Measurements from ENCODE around the gene ASB2. TPM values are rescaled to one million over a fixed set of nuclear protein-coding genes. Genes with fewer than 3 reads are reported as not detected.

The ASB2 gene
- polyA plus RNA-seq, 1 of the 3 experiments (the other 2 are of a cell fraction), result 0.15 TPM

DNA sequence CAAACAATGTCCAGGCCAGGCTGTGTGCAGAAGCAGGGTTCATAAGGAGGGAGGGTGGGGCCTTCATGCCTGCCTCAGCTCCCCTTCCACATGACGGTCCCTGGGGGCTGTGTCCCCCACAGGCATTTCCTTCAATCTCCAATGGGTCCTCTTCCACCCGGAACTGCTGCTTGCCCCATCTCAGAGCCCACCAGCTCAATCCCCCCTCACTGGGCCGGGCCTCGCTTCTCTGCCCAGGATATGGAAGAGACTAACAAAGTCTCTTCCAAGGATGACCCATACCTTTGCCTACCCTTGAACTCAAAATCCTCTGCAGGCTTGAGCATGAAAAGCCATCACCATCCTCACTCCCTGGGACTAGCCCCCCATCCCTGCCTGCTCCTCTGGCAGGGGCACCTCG, 77.6 kb downstream of the ASB2 start:
- no peak overlapping the region for H3K9ac ChIP-seq
- no peaks in the 10 kb centered on the region; the same call in 1 of the 2 replicates for H3K27me3 ChIP-seq (ENCODE audit: insufficient read depth)
- H3K9me3 ChIP-seq, result no peaks in the 10 kb centered on the region
- no peak overlapping the region for H3K4me3 ChIP-seq (ENCODE audit: low read depth in 2 of 2, low read length in 1 of 2)
- H3K36me3 ChIP-seq (replicated peaks in 1 of 2; ENCODE audit: control insufficient read depth in 1 of 2, insufficient read depth in 2 of 2, low read length in 1 of 2), result no peaks in the 10 kb centered on the region
- no peak for TF ChIP-seq ELF1 (IDR thresholded peaks at IDR 0.05)
- TF ChIP-seq SMC3 (IDR thresholded peaks at IDR 0.05; ENCODE audit: low read depth, low read length), result no peak
- TF ChIP-seq TEAD4 (IDR thresholded peaks at IDR 0.05; ENCODE audit: borderline replicate concordance, insufficient read depth), result no peak
- no peak for TF ChIP-seq JUND (IDR thresholded peaks at IDR 0.05)
- TF ChIP-seq GABPA (IDR thresholded peaks at IDR 0.05; ENCODE audit: low read depth), result no peak
- no peak for TF ChIP-seq MXI1 (IDR thresholded peaks at IDR 0.05; ENCODE audit: low read depth, low read length)
- TF ChIP-seq MEF2A (IDR thresholded peaks at IDR 0.05; ENCODE audit: borderline replicate concordance, low read depth), result no peak
- 47% methylated on average over 5 of the region's 5 CpGs for WGBS (ENCODE audit: low lambda C conversion rate)
- no peak overlapping the region for H3K4me2 ChIP-seq
- H3K27ac ChIP-seq (ENCODE audit: low read depth in 2 of 2, low read length in 1 of 2), result no peak overlapping the region
- no peaks in the 10 kb centered on the region for H3K79me2 ChIP-seq (ENCODE audit: insufficient read depth)
- no peaks in the 10 kb centered on the region for H3F3A ChIP-seq (replicated peaks; ENCODE audit: insufficient read depth)
- H2AFZ ChIP-seq (ENCODE audit: low read depth), result no peak overlapping the region
- POLR2A ChIA-PET, result no interaction called here
- no peaks in the 10 kb centered on the region for H3K9me2 ChIP-seq
- no peak for DNase-seq
- H4K20me1 ChIP-seq (ENCODE audit: insufficient read depth), result no peaks in the 10 kb centered on the region
- CTCF ChIA-PET, result interaction anchor here (1.0 to 22.1 kb wide), 6 partner anchors 8 to 245 kb away, joined by 3 to 349 read pairs (median 8); partner anchors contain the start of gene PRIMA1
- peaks cover 0 to 36% of the 10 kb centered on the region in 2 experiments; a peak in 2 of 4 replicates for H3K4me1 ChIP-seq (ENCODE audit: control insufficient read depth in 1 of 2, insufficient read depth in 2 of 2, low read depth in 1 of 2, low read length in 1 of 2)

DNA sequence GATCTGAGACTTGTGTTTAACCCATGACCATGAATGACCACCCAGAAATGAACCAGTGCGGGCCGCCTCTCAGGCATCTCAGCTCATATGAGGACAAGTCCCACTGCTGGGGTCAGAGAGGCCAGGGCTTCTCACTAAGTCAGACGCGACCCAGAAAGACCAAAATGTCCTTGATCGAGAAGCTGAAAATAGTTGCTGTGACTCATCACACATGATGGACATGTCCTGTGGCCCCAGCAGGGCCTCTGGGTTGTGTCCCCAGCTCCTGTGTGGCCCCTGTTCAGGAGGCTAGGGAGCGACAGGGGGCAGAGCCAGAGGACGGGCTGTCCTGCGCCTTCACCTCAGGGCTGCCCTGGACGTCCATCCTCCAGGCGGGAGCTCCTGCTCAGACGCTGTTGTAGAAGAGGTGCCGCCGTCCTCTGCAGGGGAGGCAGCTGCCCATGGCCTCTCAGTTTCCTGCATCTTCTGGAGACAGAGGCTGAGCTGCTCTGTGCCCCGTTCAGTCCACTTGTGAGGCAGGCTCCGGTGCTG, 78.2 kb downstream of the ASB2 start:
- Histone ChIP-seq H3K27me3 (ENCODE audit: insufficient read depth) (no peaks in the 10 kb centered on the region; the same call in 1 of the 2 replicates), H3K4me2 (no peak overlapping the region), H3K4me3 (ENCODE audit: low read depth in 2 of 2, low read length in 1 of 2) (no peak overlapping the region), H3K36me3 (replicated peaks in 1 of 2; ENCODE audit: control insufficient read depth in 1 of 2, insufficient read depth in 2 of 2, low read length in 1 of 2) (no peaks in the 10 kb centered on the region), H4K20me1 (ENCODE audit: insufficient read depth) (no peaks in the 10 kb centered on the region), H3K9me2 (no peaks in the 10 kb centered on the region), H3F3A (replicated peaks; ENCODE audit: insufficient read depth) (no peaks in the 10 kb centered on the region), H3K79me2 (ENCODE audit: insufficient read depth) (no peaks in the 10 kb centered on the region), H3K4me1 (ENCODE audit: control insufficient read depth in 1 of 2, insufficient read depth in 2 of 2, low read depth in 1 of 2, low read length in 1 of 2) (peaks cover 0 to 39% of the 10 kb centered on the region in 2 experiments; a peak in 2 of 4 replicates), H2AFZ (ENCODE audit: low read depth) (no peak overlapping the region), H3K27ac (ENCODE audit: low read depth in 2 of 2, low read length in 1 of 2) (no peak overlapping the region), H3K9me3 (no peaks in the 10 kb centered on the region), H3K9ac (no peak overlapping the region)
- TF ChIP-seq, protein P1, sequence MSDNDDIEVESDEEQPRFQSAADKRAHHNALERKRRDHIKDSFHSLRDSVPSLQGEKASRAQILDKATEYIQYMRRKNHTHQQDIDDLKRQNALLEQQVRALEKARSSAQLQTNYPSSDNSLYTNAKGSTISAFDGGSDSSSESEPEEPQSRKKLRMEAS (IDR thresholded peaks at IDR 0.05; ENCODE audit: low read depth), result no peak
- no peak for TF ChIP-seq YY1 (IDR thresholded peaks at IDR 0.05; ENCODE audit: low read depth)
- TF ChIP-seq, protein P2, sequence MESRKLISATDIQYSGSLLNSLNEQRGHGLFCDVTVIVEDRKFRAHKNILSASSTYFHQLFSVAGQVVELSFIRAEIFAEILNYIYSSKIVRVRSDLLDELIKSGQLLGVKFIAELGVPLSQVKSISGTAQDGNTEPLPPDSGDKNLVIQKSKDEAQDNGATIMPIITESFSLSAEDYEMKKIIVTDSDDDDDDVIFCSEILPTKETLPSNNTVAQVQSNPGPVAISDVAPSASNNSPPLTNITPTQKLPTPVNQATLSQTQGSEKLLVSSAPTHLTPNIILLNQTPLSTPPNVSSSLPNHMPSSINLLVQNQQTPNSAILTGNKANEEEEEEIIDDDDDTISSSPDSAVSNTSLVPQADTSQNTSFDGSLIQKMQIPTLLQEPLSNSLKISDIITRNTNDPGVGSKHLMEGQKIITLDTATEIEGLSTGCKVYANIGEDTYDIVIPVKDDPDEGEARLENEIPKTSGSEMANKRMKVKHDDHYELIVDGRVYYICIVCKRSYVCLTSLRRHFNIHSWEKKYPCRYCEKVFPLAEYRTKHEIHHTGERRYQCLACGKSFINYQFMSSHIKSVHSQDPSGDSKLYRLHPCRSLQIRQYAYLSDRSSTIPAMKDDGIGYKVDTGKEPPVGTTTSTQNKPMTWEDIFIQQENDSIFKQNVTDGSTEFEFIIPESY (IDR thresholded peaks at IDR 0.05; ENCODE audit: borderline replicate concordance, low read depth), result no peak
- no peak for TF ChIP-seq GABPA (IDR thresholded peaks at IDR 0.05; ENCODE audit: low read depth)
- TF ChIP-seq MXI1 (IDR thresholded peaks at IDR 0.05; ENCODE audit: low read depth, low read length), result no peak
- no peak for TF ChIP-seq TAF1 (IDR thresholded peaks at IDR 0.05; ENCODE audit: borderline replicate concordance, low read depth, low read length)
- TF ChIP-seq EZH2phosphoT487 (IDR thresholded peaks at IDR 0.05; ENCODE audit: borderline replicate concordance, low read depth), result no peak
- TF ChIP-seq FOXJ3 (CRISPR knock-in tag; IDR thresholded peaks at IDR 0.05), result no peak
- no peak for TF ChIP-seq TCF12 (IDR thresholded peaks at IDR 0.05)
- no peak for TF ChIP-seq FOXM1 (IDR thresholded peaks at IDR 0.05; ENCODE audit: low read depth)
- TF ChIP-seq, protein P3, sequence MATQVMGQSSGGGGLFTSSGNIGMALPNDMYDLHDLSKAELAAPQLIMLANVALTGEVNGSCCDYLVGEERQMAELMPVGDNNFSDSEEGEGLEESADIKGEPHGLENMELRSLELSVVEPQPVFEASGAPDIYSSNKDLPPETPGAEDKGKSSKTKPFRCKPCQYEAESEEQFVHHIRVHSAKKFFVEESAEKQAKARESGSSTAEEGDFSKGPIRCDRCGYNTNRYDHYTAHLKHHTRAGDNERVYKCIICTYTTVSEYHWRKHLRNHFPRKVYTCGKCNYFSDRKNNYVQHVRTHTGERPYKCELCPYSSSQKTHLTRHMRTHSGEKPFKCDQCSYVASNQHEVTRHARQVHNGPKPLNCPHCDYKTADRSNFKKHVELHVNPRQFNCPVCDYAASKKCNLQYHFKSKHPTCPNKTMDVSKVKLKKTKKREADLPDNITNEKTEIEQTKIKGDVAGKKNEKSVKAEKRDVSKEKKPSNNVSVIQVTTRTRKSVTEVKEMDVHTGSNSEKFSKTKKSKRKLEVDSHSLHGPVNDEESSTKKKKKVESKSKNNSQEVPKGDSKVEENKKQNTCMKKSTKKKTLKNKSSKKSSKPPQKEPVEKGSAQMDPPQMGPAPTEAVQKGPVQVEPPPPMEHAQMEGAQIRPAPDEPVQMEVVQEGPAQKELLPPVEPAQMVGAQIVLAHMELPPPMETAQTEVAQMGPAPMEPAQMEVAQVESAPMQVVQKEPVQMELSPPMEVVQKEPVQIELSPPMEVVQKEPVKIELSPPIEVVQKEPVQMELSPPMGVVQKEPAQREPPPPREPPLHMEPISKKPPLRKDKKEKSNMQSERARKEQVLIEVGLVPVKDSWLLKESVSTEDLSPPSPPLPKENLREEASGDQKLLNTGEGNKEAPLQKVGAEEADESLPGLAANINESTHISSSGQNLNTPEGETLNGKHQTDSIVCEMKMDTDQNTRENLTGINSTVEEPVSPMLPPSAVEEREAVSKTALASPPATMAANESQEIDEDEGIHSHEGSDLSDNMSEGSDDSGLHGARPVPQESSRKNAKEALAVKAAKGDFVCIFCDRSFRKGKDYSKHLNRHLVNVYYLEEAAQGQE (IDR thresholded peaks at IDR 0.05; ENCODE audit: low read depth, low read length), result no peak
- TF ChIP-seq, protein P4, sequence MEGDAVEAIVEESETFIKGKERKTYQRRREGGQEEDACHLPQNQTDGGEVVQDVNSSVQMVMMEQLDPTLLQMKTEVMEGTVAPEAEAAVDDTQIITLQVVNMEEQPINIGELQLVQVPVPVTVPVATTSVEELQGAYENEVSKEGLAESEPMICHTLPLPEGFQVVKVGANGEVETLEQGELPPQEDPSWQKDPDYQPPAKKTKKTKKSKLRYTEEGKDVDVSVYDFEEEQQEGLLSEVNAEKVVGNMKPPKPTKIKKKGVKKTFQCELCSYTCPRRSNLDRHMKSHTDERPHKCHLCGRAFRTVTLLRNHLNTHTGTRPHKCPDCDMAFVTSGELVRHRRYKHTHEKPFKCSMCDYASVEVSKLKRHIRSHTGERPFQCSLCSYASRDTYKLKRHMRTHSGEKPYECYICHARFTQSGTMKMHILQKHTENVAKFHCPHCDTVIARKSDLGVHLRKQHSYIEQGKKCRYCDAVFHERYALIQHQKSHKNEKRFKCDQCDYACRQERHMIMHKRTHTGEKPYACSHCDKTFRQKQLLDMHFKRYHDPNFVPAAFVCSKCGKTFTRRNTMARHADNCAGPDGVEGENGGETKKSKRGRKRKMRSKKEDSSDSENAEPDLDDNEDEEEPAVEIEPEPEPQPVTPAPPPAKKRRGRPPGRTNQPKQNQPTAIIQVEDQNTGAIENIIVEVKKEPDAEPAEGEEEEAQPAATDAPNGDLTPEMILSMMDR (IDR thresholded peaks at IDR 0.05), result no peak
- no peak for TF ChIP-seq CHD2 (IDR thresholded peaks at IDR 0.05; ENCODE audit: low read length, partially characterized antibody)
- TF ChIP-seq RAD21 (IDR thresholded peaks at IDR 0.05; ENCODE audit: low read length), result no peak
- no peak for TF ChIP-seq TEAD4 (IDR thresholded peaks at IDR 0.05; ENCODE audit: borderline replicate concordance, insufficient read depth)
- TF ChIP-seq POLR2AphosphoS5 (IDR thresholded peaks at IDR 0.05; ENCODE audit: low read depth, low read length), result no peak
- ChIA-PET POLR2A (interaction anchor here (0.6 kb wide), 1 partner anchor 110 kb away, joined by 3 read pairs; the partner anchor contains the start of gene PRIMA1), CTCF (interaction anchor here (1.0 to 22.1 kb wide), 8 partner anchors 8 to 244 kb away, joined by 3 to 349 read pairs (median 6); partner anchors contain the start of gene PRIMA1)
- no peak for DNase-seq
- WGBS (ENCODE audit: low lambda C conversion rate), result 63% methylated on average over 5 of the region's 15 CpGs

Data from SK-N-SH (cell line).